Measurements from ENCODE around the gene ITIH3. TPM values are rescaled to one million over a fixed set of nuclear protein-coding genes. Genes with fewer than 3 reads are reported as not detected.

The ITIH3 gene, protein sequence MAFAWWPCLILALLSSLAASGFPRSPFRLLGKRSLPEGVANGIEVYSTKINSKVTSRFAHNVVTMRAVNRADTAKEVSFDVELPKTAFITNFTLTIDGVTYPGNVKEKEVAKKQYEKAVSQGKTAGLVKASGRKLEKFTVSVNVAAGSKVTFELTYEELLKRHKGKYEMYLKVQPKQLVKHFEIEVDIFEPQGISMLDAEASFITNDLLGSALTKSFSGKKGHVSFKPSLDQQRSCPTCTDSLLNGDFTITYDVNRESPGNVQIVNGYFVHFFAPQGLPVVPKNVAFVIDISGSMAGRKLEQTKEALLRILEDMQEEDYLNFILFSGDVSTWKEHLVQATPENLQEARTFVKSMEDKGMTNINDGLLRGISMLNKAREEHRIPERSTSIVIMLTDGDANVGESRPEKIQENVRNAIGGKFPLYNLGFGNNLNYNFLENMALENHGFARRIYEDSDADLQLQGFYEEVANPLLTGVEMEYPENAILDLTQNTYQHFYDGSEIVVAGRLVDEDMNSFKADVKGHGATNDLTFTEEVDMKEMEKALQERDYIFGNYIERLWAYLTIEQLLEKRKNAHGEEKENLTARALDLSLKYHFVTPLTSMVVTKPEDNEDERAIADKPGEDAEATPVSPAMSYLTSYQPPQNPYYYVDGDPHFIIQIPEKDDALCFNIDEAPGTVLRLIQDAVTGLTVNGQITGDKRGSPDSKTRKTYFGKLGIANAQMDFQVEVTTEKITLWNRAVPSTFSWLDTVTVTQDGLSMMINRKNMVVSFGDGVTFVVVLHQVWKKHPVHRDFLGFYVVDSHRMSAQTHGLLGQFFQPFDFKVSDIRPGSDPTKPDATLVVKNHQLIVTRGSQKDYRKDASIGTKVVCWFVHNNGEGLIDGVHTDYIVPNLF
- total RNA-seq: not detected
- polyA plus RNA-seq: under 1 TPM in 1 of 3 donors, not detected in 2; 0.40 TPM
- 0 to 0.09 (median 0) reads per million in 6 experiments for total RNA-seq

DNA sequence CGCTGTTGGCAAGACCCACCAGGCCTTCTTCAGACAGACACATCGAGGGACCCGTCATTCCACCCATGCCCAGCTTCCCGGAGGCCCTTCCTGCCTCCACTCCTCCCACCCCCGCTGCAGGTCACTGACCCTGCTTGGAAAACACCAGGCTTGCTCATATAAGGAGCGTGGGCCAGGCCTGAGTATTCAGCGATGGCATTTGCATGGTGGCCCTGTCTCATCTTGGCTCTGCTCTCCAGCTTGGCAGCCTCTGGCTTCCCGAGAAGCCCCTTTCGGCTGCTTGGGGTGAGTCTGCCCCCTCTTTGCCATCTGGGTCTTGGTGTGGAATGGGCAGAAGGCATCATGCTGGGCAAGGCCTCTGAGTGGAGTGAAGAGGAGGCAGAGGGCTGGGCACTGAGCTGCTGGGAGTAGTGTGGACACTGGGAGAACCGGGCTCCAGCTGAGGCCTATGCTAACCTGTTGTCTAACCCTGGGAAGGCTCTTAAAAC is at the start of gene ITIH3:
Gene ITIH3, plus strand, starts transcription at position 185 of the 488 bp plus-strand sequence. Its CDS starts 8 bp downstream, at position 193.
- no peaks in the 10 kb centered on the region for H3K36me3 Mint-ChIP-seq
- POLR2A ChIA-PET: no interaction called here
- ATAC-seq (no peak), DNase-seq (no peak)
- H3K4me3 Mint-ChIP-seq: no peak within 1 kb of the TSS
- H3K9me3 Mint-ChIP-seq: no peaks in the 10 kb centered on the region
- no peaks in the 10 kb centered on the region for H3K27me3 Mint-ChIP-seq
- H3K27ac Mint-ChIP-seq: peak within 1 kb of the TSS in 2 of 10 donors; percentile 22 to 65
- no peaks in the 10 kb centered on the region for H3K4me1 Mint-ChIP-seq

DNA sequence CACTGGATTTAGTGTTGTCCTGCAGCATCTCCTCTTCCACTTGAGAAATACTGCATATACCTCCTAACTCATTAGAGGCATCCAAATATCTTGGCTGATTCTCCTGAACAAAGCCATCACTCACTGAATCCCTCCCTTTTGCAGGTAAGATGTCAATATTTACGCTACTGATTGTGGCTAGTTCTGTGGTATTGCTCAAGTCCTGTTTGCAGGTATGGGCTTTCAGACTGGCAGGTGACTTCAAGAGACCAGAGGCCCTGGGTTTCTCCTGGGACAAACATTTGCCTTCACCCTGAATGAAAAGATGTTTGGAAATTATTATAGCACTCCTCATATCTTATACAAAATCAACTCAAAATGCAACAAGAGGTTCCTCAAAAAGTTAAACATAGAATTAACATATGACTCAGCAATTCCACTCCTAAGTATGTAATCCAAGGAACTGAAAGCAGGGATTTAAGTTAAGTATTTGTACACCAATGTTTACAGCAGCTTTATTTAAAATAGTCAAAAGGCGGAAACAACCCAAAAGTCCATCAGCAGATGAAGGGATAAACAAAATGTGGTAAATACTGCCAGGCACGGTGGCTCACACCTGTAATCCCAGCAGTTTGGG is 42.4 kb upstream of the ITIH3 start:
- POLR2A ChIA-PET: interaction anchor here (0.7 kb wide), 1 partner anchor 22 kb away, joined by 4 read pairs; no protein-coding TSS in a partner anchor
- Mint-ChIP-seq H3K36me3 (peaks cover 0 to 91% (median 32%) of the 10 kb centered on the region in 3 donors), H3K27me3 (no peaks in the 10 kb centered on the region), H3K4me3 (no peak overlapping the region), H3K27ac (no peak overlapping the region), H3K9me3 (no peaks in the 10 kb centered on the region), H3K4me1 (peaks cover 0 to 6% (median 3%) of the 10 kb centered on the region in 4 donors)
- ATAC-seq (no peak), DNase-seq (no peak)

GRCh38 chr3:52754373-52754772 is 40.2 kb upstream of the ITIH3 start:
- Mint-ChIP-seq H3K9me3 (no peaks in the 10 kb centered on the region), H3K4me3 (no peak overlapping the region), H3K36me3 (peaks cover 0 to 96% (median 30%) of the 10 kb centered on the region in 3 donors), H3K4me1 (peaks cover 0 to 4% (median 3%) of the 10 kb centered on the region in 4 donors), H3K27me3 (no peaks in the 10 kb centered on the region), H3K27ac (no peak overlapping the region)
- ATAC-seq (no peak), DNase-seq (no peak)
- POLR2A ChIA-PET: no interaction called here

GRCh38 chr3:52756141-52756540 is 38.5 kb upstream of the ITIH3 start:
- ATAC-seq: no peak
- POLR2A ChIA-PET: no interaction called here
- no peaks in the 10 kb centered on the region for H3K27me3 Mint-ChIP-seq
- H3K4me3 Mint-ChIP-seq: no peak overlapping the region
- H3K36me3 Mint-ChIP-seq: peaks cover 0 to 95% (median 24%) of the 10 kb centered on the region in 3 donors
- H3K27ac Mint-ChIP-seq: no peak overlapping the region
- peaks cover 0 to 4% (median 3%) of the 10 kb centered on the region in 4 donors for H3K4me1 Mint-ChIP-seq
- H3K9me3 Mint-ChIP-seq: no peaks in the 10 kb centered on the region
- no peak for DNase-seq

GRCh38 chr3:52763466-52763865 is 31.1 kb upstream of the ITIH3 start:
- H3K9me3 Mint-ChIP-seq: no peaks in the 10 kb centered on the region
- H3K27ac Mint-ChIP-seq: peak overlapping the region in 2 of 10 donors; percentile 9 to 75
- H3K4me1 Mint-ChIP-seq: peaks cover 0 to 4% (median 2%) of the 10 kb centered on the region in 4 donors
- no peaks in the 10 kb centered on the region for H3K27me3 Mint-ChIP-seq
- H3K36me3 Mint-ChIP-seq: peaks cover 0 to 90% (median 12%) of the 10 kb centered on the region in 3 donors
- POLR2A ChIA-PET: no interaction called here
- no peak overlapping the region for H3K4me3 Mint-ChIP-seq
- ATAC-seq (no peak), DNase-seq (no peak)

GRCh38 chr3:52769786-52770455 is 24.7 kb upstream of the ITIH3 start:
- DNase-seq (peak in 3 of 10 donors; percentile 3 to 5 (median 5)), ATAC-seq (no peak)
- Mint-ChIP-seq H3K9me3 (no peaks in the 10 kb centered on the region), H3K27me3 (no peaks in the 10 kb centered on the region), H3K36me3 (peaks cover 0 to 30% (median 1%) of the 10 kb centered on the region in 3 donors), H3K4me3 (peak overlapping the region; percentile 74 to 99 (median 98)), H3K4me1 (peaks cover 17 to 28% (median 24%) of the 10 kb centered on the region in 4 donors), H3K27ac (peak overlapping the region; percentile 33 to 96 (median 90))
- POLR2A ChIA-PET: interaction anchor here (1.4 to 2.1 kb wide), 3 partner anchors 64 to 578 kb away, joined by 4 to 11 read pairs (median 7); partner anchors contain the start of genes DCP1A, GLT8D1 and SPCS1

GRCh38 chr3:52770496-52771333 is 23.9 kb upstream of the ITIH3 start, which contains the start of gene NEK4:
Gene NEK4 (minus strand): TSS chr3:52770940. CDS start chr3:52770746, 194 bp downstream.
- H3K27me3 Mint-ChIP-seq: no peaks in the 10 kb centered on the region
- no peaks in the 10 kb centered on the region for H3K9me3 Mint-ChIP-seq
- peak within 1 kb of the TSS; percentile 89 to 98 (median 96) for H3K27ac Mint-ChIP-seq
- H3K4me3 Mint-ChIP-seq: peak within 1 kb of the TSS; percentile 74 to 99 (median 98)
- POLR2A ChIA-PET: interaction anchor here (0.5 to 2.1 kb wide), 8 partner anchors 11 to 577 kb away, joined by 3 to 11 read pairs (median 4); partner anchors contain the start of genes DCP1A, GLT8D1 and SPCS1
- H3K36me3 Mint-ChIP-seq: peaks cover 0 to 23% (median 0%) of the 10 kb centered on the region in 3 donors
- peak; percentile 55 to 89 (median 74) for DNase-seq
- ATAC-seq: peak; percentile 87 to 95
- H3K4me1 Mint-ChIP-seq: peaks cover 20 to 33% (median 24%) of the 10 kb centered on the region in 4 donors

- Mint-ChIP-seq H3K36me3 (peaks cover 0 to 17% (median 0%) of the 10 kb centered on the region in 3 donors), H3K9me3 (no peaks in the 10 kb centered on the region), H3K4me1 (peaks cover 20 to 35% (median 24%) of the 10 kb centered on the region in 4 donors), H3K27me3 (no peaks in the 10 kb centered on the region), H3K4me3 (peak overlapping the region; percentile 74 to 99 (median 98)), H3K27ac (peak overlapping the region; percentile 89 to 98 (median 96))
- peak; percentile 12 to 26 for ATAC-seq
- POLR2A ChIA-PET: interaction anchor here (0.6 to 2.1 kb wide), 8 partner anchors 12 to 576 kb away, joined by 3 to 11 read pairs (median 4); partner anchors contain the start of genes DCP1A, GLT8D1, SPCS1 and TKT
- no peak for DNase-seq
These were observed 23.3 kb upstream of the ITIH3 start for GRCh38 chr3:52771334-52771681.

GRCh38 chr3:52771702-52772101 is 22.9 kb upstream of the ITIH3 start:
- peaks cover 0 to 17% (median 0%) of the 10 kb centered on the region in 3 donors for H3K36me3 Mint-ChIP-seq
- POLR2A ChIA-PET: interaction anchor here (0.7 to 2.1 kb wide), 6 partner anchors 13 to 576 kb away, joined by 3 to 11 read pairs (median 4); partner anchors contain the start of genes DCP1A, GLT8D1, SPCS1 and TKT
- ATAC-seq (no peak), DNase-seq (no peak)
- H3K27me3 Mint-ChIP-seq: no peaks in the 10 kb centered on the region
- H3K4me3 Mint-ChIP-seq: peak overlapping the region; percentile 74 to 99 (median 98)
- H3K4me1 Mint-ChIP-seq: peaks cover 20 to 35% (median 24%) of the 10 kb centered on the region in 4 donors
- no peaks in the 10 kb centered on the region for H3K9me3 Mint-ChIP-seq
- H3K27ac Mint-ChIP-seq: peak overlapping the region in 9 of 10 donors; percentile 89 to 98 (median 96)

DNA sequence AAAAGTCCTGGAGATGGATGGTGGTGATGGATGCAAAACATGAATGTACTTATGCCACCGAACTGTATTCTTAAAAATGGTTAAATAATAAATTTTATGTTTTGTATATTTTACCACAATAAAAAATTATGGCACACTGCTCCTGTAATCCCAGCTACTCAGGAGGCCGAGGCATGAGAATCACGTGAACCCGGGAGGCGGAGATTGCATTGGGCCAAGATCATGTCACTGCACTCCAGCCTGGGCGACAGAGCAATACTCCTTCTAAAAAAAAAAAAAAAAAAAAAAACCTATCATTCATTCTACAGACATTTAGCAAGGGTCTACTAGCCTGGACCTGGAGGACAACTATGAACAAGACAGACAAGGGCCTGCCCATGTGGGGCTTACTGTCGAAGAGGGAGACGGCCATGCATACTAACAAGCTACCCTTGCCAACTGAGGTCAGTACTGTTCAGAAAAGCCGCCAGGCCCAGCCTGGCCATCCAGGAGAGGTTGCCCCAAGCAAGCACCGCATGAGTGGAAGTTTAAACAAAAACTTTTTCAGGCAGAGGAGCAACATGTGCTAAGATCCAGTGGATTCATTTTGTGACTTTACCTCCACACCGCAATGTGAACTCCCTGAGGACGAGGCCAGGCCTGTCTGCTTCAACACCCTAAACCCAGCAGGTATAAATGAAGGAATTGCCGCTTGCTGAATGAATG is 21.1 kb upstream of the ITIH3 start:
- H3K27me3 Mint-ChIP-seq: no peaks in the 10 kb centered on the region
- H3K4me3 Mint-ChIP-seq: no peak overlapping the region
- H3K36me3 Mint-ChIP-seq: peaks cover 0 to 3% (median 0%) of the 10 kb centered on the region in 3 donors
- no peak for DNase-seq
- peak overlapping the region in 1 of 10 donors; percentile 3 for H3K27ac Mint-ChIP-seq
- POLR2A ChIA-PET: no interaction called here
- no peaks in the 10 kb centered on the region for H3K9me3 Mint-ChIP-seq
- ATAC-seq: no peak
- H3K4me1 Mint-ChIP-seq: peaks cover 21 to 35% (median 22%) of the 10 kb centered on the region in 4 donors
